DMS53 treated with DMSO at 0.1 percent for 48 hours (cell line): Measurements from ENCODE around the gene NDUFAF5.

ENCODE experiments used
- DNase-seq: peaks from one replicate; lab custom pipeline; 2025; ENCODE audit not compliant: unreplicated experiment; lab: John Stamatoyannopoulos, UW

NDUFAF5 gene

DNA sequence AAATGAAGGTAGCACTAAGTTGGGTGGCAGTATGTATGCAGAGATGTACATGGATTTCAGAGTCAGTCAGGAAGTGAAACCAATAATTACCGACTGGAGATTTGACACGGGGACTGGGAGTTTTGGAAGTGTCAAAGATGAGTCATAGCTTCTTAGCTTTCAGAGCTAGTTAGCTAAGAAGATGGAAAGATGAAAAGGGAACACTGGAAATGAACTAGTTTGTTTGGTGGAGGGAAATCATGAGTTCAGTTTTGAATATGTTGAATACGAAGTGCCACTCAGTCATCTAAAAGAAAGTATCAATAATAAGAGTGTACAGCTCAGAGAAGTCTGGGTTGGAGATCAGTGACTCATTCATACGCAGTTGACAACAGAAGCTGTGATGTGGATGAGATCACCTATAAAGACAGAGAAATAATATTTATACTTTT is 7.6 kb upstream of the NDUFAF5 start:
- DNase-seq = no peak

DNA sequence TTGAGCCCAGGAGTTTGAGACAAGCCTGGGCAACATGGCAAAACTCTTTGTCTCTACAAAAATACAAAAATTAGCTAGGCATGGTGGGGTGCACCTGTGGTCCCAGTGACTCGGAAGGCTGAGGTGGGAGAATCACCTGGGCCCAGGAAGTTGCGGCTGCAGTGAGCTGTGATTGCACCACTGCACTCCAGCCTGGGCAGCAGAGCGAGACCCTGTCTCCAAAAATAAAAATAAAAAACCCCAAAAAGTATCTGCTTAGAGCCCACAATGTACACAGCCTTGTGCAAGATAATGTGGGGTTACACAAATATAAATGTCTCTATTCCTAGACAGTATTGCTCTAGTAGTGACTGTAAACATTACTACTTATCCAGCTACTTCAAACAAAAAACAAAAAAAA is 6.0 kb upstream of the NDUFAF5 start:
- no peak for DNase-seq

DNA sequence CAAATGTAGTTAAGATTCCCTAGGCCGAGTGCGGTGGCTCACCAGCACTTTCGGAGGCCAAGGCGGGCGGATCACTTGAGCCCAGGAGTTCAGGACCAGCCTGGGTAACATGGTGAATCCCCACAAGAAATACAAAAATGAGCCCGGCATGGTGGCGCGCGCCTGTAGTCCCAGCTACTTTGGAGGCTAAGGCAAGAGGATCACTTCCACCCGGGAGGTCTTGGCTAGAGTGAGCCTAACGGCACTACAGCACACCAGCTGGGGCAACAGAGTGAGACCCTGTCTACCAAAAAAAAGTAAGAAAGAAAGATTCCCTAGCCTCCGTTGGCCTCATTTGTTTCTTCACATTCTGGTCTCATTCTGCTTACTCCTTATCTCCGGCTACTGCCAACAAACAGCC is 1.3 kb upstream of the NDUFAF5 start:
- no peak for DNase-seq

DNA sequence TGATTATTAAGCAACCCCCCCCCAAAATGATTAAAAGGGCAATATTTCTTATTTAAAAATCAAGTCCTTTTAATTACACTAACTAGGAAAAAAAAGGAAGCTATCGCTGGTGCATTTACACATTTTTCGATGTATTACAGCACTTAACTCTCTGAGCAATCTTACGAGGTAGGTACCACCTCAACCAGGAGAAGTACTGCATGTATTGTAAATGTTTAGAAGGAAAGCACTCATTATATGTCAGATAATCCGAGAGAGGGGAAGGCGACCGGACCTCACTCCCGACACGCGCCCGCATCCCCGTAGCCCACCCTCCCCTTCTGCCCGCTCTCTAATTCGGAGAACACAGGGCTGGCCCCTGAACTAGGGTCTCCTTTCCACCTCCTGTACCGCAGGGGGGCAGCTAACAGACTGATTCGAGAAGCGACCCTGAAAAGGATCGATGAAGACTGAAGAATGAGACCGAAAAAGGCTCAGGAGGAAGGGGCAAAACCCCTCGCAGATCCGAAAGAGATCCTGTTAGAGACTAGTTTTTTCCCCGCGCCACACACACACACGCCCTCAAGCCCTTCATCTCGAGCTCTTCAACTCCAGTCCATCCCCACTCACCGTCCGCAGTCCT is 446 bp upstream of the NDUFAF5 start:
- no peak for DNase-seq

DNA sequence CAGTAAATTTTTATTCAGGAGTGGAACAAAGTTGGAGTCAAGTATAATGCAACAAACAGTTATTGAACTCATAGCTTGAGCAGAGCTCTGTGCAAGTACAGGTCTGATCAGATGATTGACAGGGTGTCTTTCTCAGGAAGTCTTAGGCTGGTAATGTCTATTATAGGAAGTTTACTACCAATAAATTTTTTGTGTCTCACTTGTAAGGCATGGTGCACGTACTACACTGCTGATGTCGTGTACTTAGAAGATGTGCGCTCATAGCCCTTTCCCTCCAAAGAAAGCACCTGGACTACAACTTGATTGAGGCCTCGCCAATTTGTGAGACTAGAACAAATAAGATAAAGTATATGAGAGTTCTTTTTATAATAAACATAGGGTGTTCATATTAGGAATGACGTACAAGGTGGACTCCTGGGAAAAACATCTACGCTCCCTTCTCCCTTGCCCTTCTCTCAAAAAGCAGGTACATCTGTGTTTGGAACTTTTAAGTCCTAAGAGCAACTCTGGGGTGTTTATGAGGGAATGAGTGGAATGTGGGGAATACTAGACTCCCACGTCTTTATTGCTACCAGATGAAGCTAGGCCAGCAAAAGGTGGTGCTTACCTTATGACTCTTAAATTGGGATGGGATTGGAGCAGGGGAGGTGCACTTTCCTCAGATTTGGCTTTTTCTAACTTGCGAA is 1.5 kb downstream of the NDUFAF5 start:
- DNase-seq = no peak

DNA sequence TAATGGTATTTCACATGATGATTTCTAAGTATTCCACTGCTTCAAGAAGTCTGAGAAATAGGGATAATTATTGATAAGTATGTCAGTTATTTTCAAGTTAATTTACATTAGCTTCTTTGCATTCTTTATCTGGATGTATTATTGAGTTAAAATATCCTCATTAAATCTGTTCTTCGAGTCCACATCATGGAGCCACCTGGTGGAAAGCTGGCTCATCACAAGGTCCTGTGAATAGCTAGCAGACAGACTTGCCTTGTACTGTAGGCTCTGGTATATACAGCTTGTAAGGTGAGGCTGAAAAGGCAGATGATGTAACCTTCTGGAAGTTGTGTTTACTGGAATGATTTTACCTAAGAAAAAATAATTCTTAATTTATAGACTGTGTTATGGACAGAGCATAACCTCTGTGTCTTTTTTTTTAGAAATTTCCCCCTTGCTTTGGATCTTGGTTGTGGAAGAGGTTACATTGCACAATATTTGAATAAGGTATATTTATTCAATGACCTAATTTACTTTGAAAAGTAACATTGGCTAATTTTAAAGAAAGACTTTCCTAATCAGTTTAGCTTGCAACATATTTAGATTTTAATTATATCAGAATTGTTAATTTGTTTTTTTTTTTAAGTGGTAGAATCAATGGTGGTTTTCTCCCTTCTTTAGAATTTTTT is 3.5 kb downstream of the NDUFAF5 start:
- peak; percentile 48 for DNase-seq

DNA sequence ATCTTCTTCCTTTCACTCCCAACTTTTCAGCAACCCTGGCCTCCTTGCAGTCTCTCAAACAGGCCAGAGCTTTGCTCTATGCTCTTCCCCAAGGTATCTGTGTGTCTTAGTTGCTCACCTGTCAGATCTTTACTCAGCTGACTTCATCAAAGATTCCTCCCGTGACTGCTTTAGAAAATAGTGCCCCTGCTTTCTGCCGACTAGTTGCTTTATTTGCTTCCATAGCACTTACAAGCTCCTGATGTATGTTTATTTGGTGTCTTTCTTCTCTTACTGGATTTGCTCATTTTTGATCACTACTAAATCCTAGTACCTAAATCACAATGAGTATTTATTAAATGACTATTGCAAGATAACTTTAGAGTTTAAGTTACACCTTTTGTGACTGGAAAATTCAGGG is 5.9 kb downstream of the NDUFAF5 start:
- DNase-seq = no peak

DNA sequence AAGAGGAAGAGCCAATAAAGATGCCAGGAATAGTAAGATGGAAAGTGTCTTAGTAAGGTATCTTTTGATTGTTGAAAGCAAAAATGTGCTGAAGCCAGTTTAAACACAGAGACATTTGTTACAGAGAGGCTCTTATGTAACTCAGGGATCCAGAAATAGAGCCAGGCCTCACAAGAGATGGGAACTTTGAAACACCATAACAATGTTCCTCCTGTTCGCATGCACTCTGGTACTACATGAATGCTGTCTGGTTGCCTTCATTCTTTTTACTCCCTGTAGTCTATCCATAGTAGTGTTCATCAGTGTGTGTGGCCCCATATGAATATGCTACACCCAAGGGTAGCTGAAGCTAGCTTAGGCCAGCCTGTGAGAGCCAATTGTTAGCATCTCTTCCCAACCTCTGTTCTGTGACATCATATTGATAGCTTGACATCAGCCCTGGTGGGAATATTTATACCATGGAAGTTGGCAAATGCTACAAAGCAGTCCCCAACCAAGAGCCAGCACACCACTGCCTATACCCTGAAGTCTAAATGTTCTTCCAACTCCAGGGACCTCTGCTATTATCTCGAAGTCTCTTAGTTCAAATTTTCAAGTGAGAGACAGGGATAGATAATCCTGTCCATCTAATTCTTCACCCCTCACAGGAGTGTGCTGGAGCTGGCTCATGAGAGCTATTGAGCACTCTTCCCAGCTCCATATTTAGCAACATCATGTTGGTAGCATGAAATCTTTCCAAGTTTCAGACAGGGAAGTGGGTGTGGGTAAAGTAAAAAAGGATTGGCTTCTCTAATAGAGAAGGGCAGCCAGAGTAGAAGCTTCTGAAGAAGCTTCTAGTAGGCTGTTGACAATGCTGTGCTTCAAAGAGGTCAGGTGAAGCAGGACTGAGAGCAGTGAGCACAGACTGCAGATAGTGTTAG is 7.0 kb downstream of the NDUFAF5 start:
- no peak for DNase-seq

DNA sequence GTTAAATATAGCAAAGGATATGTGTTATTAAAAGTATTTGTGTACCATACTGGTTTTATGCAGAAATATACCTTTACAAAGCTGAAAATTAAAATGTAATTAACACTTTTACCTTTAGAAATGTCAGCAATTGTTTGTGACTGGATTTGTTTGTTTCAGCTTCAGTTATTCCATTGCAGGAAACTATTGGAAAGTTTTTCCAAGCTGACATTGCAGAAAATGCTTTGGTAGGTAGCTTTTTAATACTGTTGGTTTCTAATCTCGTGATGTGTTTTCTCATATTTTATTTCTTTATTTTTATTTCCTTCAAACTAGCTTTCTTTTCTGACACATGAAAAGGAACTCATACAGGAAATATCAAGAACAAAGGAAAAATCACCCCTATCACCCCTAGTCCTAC is 8.2 kb downstream of the NDUFAF5 start:
- no peak for DNase-seq

DNA sequence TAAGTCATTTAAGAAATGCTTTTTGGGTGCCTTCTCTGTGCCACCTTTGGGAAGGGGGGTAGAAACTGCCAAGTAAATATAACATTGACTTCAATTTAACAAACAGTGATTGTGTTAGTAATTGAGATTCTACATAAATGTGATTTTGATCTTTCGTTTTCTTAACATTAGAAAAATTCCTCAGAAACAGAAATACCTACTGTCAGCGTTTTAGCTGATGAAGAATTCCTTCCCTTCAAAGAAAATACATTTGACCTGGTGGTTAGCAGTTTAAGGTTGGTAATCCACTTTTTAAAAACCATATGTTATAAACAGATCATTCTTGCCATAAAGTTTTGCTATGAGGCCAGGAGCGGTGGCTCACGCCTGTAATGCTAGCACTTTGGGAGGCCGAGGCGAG is 9.8 kb downstream of the NDUFAF5 start:
- DNase-seq = no peak

DNA sequence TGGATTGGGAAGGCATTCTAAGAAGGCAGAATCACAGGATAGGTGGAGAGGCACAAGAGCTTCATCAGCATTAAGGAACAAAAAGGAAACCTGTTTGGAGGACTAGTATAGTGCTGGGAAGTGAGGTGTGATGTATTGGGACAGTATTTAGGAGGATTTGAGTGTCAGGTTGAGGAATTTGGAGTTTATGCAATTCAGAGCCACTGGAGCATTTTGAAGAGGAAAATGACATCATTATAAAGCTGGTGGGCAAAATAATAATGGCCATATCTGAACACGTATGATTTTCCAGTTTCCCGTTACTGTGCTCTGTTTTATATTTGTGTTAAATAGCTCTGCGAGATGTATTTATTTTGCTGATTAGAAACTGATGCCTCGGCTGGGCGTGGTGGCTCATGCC is 14.2 kb downstream of the NDUFAF5 start:
- no peak for DNase-seq

DNA sequence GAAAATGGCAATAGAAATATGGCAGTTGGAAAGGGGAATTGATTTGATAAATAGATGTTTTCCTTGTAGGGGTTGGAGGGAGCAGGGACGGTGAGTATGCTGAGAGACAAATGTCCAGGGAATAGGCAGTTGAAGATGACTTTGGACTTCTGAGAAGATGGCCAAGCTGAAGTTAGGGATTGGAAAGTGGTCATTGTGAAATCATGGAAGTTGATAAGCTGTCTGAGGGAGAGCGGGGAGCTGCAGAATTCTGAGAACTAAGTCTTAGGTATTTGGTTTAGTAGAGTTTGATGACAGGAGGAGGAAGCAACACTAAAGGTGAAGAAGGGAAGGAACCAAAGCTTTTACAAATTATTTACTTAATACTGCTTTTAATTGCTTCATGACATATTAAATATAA is 15.1 kb downstream of the NDUFAF5 start:
- DNase-seq = no peak

DNA sequence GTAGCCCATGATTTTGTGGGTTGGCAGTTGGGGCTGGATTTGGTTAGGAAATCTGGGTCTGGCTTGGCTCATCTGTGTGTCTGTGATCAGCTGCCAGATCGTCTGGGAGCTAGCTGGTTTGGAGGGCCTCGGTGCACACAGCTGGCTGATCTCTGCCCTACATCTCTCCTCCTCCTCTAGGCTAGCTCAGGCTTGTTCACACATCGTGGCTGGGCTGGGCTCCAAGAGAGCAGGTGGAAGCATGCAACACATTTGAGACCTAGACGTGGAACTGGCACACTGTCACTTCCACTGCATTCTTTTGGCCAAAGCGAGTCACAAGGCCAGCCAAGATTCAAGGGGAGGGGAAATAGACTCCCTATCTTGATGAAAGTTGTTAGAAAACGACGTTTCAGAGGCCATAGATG is 15.9 kb downstream of the NDUFAF5 start:
- peak; percentile 57 for DNase-seq

DNA sequence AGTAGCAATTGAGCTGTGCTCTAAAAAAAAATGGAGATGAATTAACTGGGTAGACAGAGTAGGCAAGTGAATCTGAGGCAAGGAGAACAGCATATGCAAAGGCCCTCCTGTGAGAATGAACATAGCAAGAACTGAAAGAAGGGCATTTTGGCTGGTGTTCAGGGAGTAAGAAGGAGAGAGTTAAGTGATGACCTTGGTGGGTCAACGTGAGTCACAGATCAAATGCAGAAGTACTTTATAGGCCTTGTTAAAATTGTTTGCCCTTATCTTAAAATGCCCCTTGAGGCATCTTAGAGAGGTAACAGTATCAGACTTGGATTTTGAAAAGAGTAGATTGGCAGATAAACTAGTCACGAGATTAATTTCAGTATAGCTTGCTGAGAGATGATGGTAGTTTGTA is 24.5 kb downstream of the NDUFAF5 start:
- no peak for DNase-seq

DNA sequence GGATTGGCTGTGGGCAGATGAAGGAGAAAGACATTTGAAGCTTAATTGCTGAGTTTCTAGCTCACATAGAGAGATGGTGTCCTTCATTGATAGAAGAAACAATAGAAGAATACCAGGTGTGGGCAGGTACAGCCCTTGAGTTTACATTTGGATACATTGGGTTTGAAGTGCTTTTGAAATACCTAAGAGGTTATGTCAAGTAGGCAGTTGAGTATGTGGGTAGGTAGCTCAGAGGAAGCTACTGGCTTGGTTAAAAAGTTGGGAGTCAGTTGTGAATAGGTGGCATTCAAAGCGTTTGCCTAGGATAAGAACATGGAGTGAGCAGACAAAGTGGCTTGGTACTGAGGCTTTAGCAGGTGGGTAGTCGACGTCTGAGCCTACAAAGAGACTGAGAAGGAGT is 25.0 kb downstream of the NDUFAF5 start:
- DNase-seq = no peak

DNA sequence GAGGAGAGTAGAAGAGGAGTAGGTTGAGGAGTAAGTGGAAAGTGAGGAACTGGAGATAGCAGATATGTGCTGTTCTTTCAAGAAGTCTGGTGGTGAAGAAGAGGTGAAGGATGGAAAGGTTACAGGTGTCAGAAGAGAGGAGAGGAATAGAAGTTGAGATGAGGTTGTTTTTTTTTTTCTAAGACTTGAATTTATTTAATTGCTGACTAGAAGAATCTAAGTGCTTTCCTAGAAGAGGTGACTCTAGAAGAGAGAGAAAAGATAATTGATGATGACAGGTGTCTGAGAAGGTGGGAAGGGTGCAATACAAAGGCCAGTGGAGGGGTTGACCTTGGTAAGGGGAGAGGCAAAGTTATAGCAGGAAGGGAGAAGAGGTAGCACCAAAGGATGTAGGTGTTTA is 25.6 kb downstream of the NDUFAF5 start:
- no peak for DNase-seq

DNA sequence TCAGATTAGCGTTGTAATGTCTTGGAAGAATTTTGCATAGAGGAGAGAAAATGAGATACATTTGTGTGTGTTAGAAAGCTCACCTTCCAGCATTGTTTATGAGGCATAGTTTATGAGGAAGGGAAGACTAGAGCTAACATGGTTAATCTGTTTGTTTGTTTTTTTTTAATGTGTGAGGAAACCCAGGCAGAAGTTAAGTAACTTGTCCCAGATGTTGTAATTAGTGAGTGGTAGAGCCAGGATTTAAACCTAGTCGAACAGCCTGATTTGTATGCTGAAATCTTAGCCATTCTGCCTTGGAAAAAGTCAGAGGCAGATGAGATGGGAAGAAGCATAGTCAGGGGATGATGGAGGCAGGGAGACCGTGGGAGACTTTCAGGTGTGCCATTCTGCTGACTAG is 29.1 kb downstream of the NDUFAF5 start:
- no peak for DNase-seq

DNA sequence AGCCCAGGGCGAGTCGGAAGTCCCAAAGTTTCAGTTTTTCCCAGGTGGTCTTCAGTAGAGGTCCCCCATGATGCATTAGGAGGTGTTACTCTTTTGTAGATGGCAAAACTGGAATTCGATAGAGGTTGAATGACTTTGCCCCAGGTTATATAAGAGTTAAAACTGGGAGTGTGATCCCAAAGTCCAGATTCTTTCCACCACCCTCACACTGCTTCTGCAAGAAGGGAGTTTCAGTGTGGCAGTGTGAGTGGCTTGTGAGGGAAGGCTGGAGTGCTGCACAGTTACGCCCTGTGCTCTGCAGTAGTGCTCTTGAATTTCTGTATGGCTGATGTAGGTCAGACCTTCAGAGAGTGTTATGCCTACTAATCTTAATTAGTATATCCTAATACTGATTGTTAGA is 29.8 kb downstream of the NDUFAF5 start:
- no peak for DNase-seq

DNA sequence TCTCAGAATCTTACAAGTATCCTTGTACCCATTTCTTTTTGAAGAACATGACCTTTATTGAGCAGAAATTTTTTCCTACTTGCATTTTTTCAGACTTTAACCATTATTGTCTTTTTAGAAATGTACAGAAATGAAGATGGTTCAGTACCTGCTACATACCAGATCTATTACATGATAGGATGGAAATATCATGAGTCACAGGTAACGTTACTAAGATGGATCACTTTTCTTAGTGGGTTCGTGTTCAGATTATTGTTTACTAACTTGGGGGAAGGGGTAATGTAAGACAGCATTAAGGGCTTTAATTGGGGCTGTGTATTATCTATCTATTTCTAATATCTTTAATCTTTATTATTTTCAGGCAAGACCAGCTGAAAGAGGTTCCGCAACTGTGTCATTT is 31.9 kb downstream of the NDUFAF5 start:
- DNase-seq = no peak

DNA sequence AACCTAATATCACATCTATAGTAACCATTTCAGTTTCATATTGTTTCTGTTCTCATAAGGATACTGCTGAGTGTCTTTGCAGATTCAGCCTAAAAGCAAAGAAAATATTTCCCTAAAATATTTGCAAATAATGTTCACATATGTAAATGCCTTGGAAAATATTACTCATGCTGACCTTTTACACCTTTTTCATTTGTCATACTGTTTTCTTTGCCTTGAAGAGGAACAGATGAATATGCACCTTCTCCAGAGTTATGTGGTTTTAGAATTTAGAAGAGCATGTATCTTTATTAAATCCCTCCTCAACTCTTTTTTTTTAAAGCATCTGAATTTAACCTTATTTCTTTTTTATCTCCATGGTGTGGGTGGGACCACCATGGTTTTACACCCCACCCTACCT is 32.5 kb downstream of the NDUFAF5 start:
- no peak for DNase-seq

DNA sequence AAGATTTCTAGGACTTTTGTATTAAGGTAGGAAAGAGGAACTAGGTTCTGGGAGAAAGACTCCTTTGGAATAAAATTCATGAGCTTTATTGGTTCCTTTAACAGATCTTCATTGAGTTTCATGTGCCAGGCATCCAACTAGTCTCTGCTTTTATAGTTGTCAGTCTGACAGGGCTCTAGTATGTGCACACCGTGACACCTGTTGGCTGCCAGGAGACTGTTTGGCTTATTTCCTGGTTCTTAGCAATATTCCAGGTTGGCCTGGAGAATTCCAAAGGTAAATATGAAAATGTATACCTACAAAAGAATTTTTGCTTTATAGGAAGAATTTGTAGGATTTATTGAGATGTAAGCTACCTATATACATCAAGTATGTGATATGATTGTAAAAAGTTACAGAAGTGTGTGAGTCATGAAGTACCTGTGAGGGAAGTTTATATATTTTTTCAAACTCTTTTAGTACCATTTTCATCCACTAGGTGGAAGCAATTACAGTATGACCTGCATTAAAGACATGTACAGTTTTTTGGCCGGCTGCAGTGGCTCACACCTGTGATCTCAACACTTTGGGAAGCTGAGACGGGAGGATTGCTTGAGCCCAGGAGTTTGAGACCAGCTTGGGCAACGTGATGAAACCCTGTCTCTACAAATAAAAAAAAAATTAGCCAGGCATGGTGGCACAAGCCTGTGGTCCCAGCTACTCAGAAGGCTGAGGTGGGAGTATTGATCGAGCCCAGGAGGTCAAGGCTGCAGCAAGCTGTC is 35.2 kb downstream of the NDUFAF5 start:
- DNase-seq = peak; percentile 84
